Measurements from ENCODE around the gene ITGAL.
A peak's percentile ranks its signal among the peaks of the same experiment; 100 is the strongest.

Gene ITGAL

GRCh38 chr16:30523768-30524574, 51.4 kb downstream of the ITGAL start:
- Mint-ChIP-seq H3K4me3 (no peak overlapping the region), H3K27me3 (ENCODE audit: low read depth) (no peaks in the 10 kb centered on the region), H3K9me3 (no peaks in the 10 kb centered on the region), H3K27ac (no peak overlapping the region), H3K4me1 (ENCODE audit: low read depth) (peaks cover 21% of the 10 kb centered on the region), H3K36me3 (ENCODE audit: low read depth) (peaks cover 26% of the 10 kb centered on the region)

GRCh38 chr16:30524575-30525568, 52.3 kb downstream of the ITGAL start:
- Mint-ChIP-seq H3K4me1 (ENCODE audit: low read depth) (peaks cover 17% of the 10 kb centered on the region), H3K27me3 (ENCODE audit: low read depth) (no peaks in the 10 kb centered on the region), H3K27ac (no peak overlapping the region), H3K36me3 (ENCODE audit: low read depth) (peaks cover 17% of the 10 kb centered on the region), H3K4me3 (peak overlapping the region; percentile 44), H3K9me3 (no peaks in the 10 kb centered on the region)

- Mint-ChIP-seq H3K4me3 (peak overlapping the region; percentile 77), H3K27ac (peak overlapping the region; percentile 65), H3K4me1 (ENCODE audit: low read depth) (peaks cover 22% of the 10 kb centered on the region), H3K9me3 (no peaks in the 10 kb centered on the region), H3K27me3 (ENCODE audit: low read depth) (no peaks in the 10 kb centered on the region), H3K36me3 (ENCODE audit: low read depth) (peaks cover 15% of the 10 kb centered on the region)
Observed at GRCh38 chr16:30525844-30526136, 53.2 kb downstream of the ITGAL start.

- peaks cover 22% of the 10 kb centered on the region for H3K4me1 Mint-ChIP-seq (ENCODE audit: low read depth)
- peak within 1 kb of the TSS; percentile 77 for H3K4me3 Mint-ChIP-seq
- peaks cover 18% of the 10 kb centered on the region for H3K36me3 Mint-ChIP-seq (ENCODE audit: low read depth)
- H3K27me3 Mint-ChIP-seq (ENCODE audit: low read depth): no peaks in the 10 kb centered on the region
- H3K27ac Mint-ChIP-seq: peak within 1 kb of the TSS; percentile 78
- H3K9me3 Mint-ChIP-seq: no peaks in the 10 kb centered on the region
Observed at GRCh38 chr16:30526137-30526822, 53.7 kb downstream of the ITGAL start, which contains the start of gene ZNF768. Gene ZNF768, minus strand, starts transcription at chr16:30526566. Its CDS starts 153 bp downstream, at chr16:30526413.

- H3K9me3 Mint-ChIP-seq: no peaks in the 10 kb centered on the region
- H3K27me3 Mint-ChIP-seq (ENCODE audit: low read depth): no peaks in the 10 kb centered on the region
- H3K4me1 Mint-ChIP-seq (ENCODE audit: low read depth): peaks cover 23% of the 10 kb centered on the region
- H3K27ac Mint-ChIP-seq: peak overlapping the region; percentile 78
- H3K36me3 Mint-ChIP-seq (ENCODE audit: low read depth): peaks cover 14% of the 10 kb centered on the region
- H3K4me3 Mint-ChIP-seq: peak overlapping the region; percentile 74
Observed at GRCh38 chr16:30526823-30527634, 54.5 kb downstream of the ITGAL start.

- Mint-ChIP-seq H3K27ac (peak overlapping the region; percentile 78), H3K36me3 (ENCODE audit: low read depth) (peaks cover 7% of the 10 kb centered on the region), H3K27me3 (ENCODE audit: low read depth) (no peaks in the 10 kb centered on the region), H3K4me3 (peak overlapping the region; percentile 74), H3K4me1 (ENCODE audit: low read depth) (peaks cover 23% of the 10 kb centered on the region), H3K9me3 (no peaks in the 10 kb centered on the region)
Observed at GRCh38 chr16:30527635-30528178, 55.2 kb downstream of the ITGAL start.

GRCh38 chr16:30528799-30529457, 56.4 kb downstream of the ITGAL start:
- H3K4me1 Mint-ChIP-seq (ENCODE audit: low read depth): peaks cover 28% of the 10 kb centered on the region

GRCh38 chr16:30530163-30531037, 57.9 kb downstream of the ITGAL start:
- H3K27me3 Mint-ChIP-seq (ENCODE audit: low read depth): no peaks in the 10 kb centered on the region
- no peaks in the 10 kb centered on the region for H3K9me3 Mint-ChIP-seq
- H3K4me1 Mint-ChIP-seq (ENCODE audit: low read depth): peaks cover 34% of the 10 kb centered on the region
- H3K4me3 Mint-ChIP-seq: no peak overlapping the region
- peaks cover 15% of the 10 kb centered on the region for H3K36me3 Mint-ChIP-seq (ENCODE audit: low read depth)
- H3K27ac Mint-ChIP-seq: peak overlapping the region; percentile 6

More at GRCh38 chr16:30528799-30529457, 56.4 kb downstream of the ITGAL start:
- no peaks in the 10 kb centered on the region for H3K27me3 Mint-ChIP-seq (ENCODE audit: low read depth)
- H3K36me3 Mint-ChIP-seq (ENCODE audit: low read depth): peaks cover 10% of the 10 kb centered on the region
- H3K9me3 Mint-ChIP-seq: no peaks in the 10 kb centered on the region
- no peak overlapping the region for H3K4me3 Mint-ChIP-seq
- no peak overlapping the region for H3K27ac Mint-ChIP-seq

GRCh38 chr16:30532285-30533145, 60.0 kb downstream of the ITGAL start:
- no peaks in the 10 kb centered on the region for H3K27me3 Mint-ChIP-seq (ENCODE audit: low read depth)
- no peaks in the 10 kb centered on the region for H3K9me3 Mint-ChIP-seq
- H3K27ac Mint-ChIP-seq: no peak overlapping the region
- peaks cover 41% of the 10 kb centered on the region for H3K4me1 Mint-ChIP-seq (ENCODE audit: low read depth)
- no peak overlapping the region for H3K4me3 Mint-ChIP-seq
- peaks cover 15% of the 10 kb centered on the region for H3K36me3 Mint-ChIP-seq (ENCODE audit: low read depth)

GRCh38 chr16:30533146-30533522, 60.6 kb downstream of the ITGAL start:
- Mint-ChIP-seq H3K27me3 (ENCODE audit: low read depth) (no peaks in the 10 kb centered on the region), H3K4me1 (ENCODE audit: low read depth) (peaks cover 36% of the 10 kb centered on the region), H3K36me3 (ENCODE audit: low read depth) (peaks cover 15% of the 10 kb centered on the region), H3K27ac (peak overlapping the region; percentile 70), H3K4me3 (peak overlapping the region; percentile 79), H3K9me3 (no peaks in the 10 kb centered on the region)

- H3K4me1 Mint-ChIP-seq (ENCODE audit: low read depth): peaks cover 32% of the 10 kb centered on the region
- peak overlapping the region; percentile 87 for H3K27ac Mint-ChIP-seq
- H3K36me3 Mint-ChIP-seq (ENCODE audit: low read depth): peaks cover 17% of the 10 kb centered on the region
- no peaks in the 10 kb centered on the region for H3K27me3 Mint-ChIP-seq (ENCODE audit: low read depth)
- no peaks in the 10 kb centered on the region for H3K9me3 Mint-ChIP-seq
- peak overlapping the region; percentile 96 for H3K4me3 Mint-ChIP-seq
Observed at GRCh38 chr16:30533748-30534367, 61.3 kb downstream of the ITGAL start.

All from T-helper 1 cell treated with Interleukin-12 subunit alpha and Interleukin-12 subunit beta and Interleukin-4 antibody, amounts not matched to agents 30 μg/mL and 1 μg/mL, for 36 hours (primary cell).